22Rv1 (cell line): ENCODE results near the gene PARVB.

ENCODE experiments used
- ZFX ChIP-seq: fragments of 450-650 bp; IDR thresholded peaks from 2 replicates; pipeline ENCODE4 v1.6.1; 2017; ENCODE audit warnings: antibody characterized with exemption, borderline replicate concordance
- TF ChIP-seq, protein P1 (sequence below): fragments of 450-650 bp; IDR thresholded peaks from 2 replicates; pipeline ENCODE4 v1.5.1; 2017; ENCODE audit warnings: mild to moderate bottlenecking

- TF ChIP-seq, protein P1, sequence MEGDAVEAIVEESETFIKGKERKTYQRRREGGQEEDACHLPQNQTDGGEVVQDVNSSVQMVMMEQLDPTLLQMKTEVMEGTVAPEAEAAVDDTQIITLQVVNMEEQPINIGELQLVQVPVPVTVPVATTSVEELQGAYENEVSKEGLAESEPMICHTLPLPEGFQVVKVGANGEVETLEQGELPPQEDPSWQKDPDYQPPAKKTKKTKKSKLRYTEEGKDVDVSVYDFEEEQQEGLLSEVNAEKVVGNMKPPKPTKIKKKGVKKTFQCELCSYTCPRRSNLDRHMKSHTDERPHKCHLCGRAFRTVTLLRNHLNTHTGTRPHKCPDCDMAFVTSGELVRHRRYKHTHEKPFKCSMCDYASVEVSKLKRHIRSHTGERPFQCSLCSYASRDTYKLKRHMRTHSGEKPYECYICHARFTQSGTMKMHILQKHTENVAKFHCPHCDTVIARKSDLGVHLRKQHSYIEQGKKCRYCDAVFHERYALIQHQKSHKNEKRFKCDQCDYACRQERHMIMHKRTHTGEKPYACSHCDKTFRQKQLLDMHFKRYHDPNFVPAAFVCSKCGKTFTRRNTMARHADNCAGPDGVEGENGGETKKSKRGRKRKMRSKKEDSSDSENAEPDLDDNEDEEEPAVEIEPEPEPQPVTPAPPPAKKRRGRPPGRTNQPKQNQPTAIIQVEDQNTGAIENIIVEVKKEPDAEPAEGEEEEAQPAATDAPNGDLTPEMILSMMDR: no peak
- TF ChIP-seq ZFX: no peak
Observed at GRCh38 chr22:44186737-44187136, 162.6 kb downstream of the PARVB start.
